ENCODE measurements around the gene TLR1.

TLR1 gene

GRCh38 chr4:38800961-38801450 is 3.6 kb downstream of the TLR1 start:
- H3K36me3 ChIP-seq (ENCODE audit: control insufficient read depth in 2 of 2, insufficient read depth in 1 of 2, low read length in 2 of 2): no peaks in the 10 kb centered on the region
- TF ChIP-seq HOXD13 (CRISPR knock-in tag; IDR thresholded peaks at IDR 0.05; ENCODE audit: borderline replicate concordance): no peak
- no peak for TF ChIP-seq KLF16 (tag by site-specific recombination; IDR thresholded peaks at IDR 0.05)
- no peak for TF ChIP-seq ZNF549 (tag by site-specific recombination; IDR thresholded peaks at IDR 0.05)
- TF ChIP-seq ZNF76 (tag by site-specific recombination; IDR thresholded peaks at IDR 0.05; ENCODE audit: borderline replicate concordance, low read depth): no peak
- TF ChIP-seq ZNF701 (tag by site-specific recombination; IDR thresholded peaks at IDR 0.05): no peak
- no peak for TF ChIP-seq ZXDB (tag by site-specific recombination; IDR thresholded peaks at IDR 0.05)
- TF ChIP-seq ZBTB44 (tag by site-specific recombination; IDR thresholded peaks at IDR 0.05): no peak
- no peak for TF ChIP-seq ZNF670 (tag by site-specific recombination; IDR thresholded peaks at IDR 0.05; ENCODE audit: low read depth)
- TF ChIP-seq EGR2 (tag by site-specific recombination; IDR thresholded peaks at IDR 0.05; ENCODE audit: low read depth): no peak
- TF ChIP-seq, protein P1, sequence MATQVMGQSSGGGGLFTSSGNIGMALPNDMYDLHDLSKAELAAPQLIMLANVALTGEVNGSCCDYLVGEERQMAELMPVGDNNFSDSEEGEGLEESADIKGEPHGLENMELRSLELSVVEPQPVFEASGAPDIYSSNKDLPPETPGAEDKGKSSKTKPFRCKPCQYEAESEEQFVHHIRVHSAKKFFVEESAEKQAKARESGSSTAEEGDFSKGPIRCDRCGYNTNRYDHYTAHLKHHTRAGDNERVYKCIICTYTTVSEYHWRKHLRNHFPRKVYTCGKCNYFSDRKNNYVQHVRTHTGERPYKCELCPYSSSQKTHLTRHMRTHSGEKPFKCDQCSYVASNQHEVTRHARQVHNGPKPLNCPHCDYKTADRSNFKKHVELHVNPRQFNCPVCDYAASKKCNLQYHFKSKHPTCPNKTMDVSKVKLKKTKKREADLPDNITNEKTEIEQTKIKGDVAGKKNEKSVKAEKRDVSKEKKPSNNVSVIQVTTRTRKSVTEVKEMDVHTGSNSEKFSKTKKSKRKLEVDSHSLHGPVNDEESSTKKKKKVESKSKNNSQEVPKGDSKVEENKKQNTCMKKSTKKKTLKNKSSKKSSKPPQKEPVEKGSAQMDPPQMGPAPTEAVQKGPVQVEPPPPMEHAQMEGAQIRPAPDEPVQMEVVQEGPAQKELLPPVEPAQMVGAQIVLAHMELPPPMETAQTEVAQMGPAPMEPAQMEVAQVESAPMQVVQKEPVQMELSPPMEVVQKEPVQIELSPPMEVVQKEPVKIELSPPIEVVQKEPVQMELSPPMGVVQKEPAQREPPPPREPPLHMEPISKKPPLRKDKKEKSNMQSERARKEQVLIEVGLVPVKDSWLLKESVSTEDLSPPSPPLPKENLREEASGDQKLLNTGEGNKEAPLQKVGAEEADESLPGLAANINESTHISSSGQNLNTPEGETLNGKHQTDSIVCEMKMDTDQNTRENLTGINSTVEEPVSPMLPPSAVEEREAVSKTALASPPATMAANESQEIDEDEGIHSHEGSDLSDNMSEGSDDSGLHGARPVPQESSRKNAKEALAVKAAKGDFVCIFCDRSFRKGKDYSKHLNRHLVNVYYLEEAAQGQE (tag by site-specific recombination; IDR thresholded peaks at IDR 0.05): no peak
- no peak for TF ChIP-seq ZNF174 (tag by site-specific recombination; IDR thresholded peaks at IDR 0.05)
- TF ChIP-seq ZNF704 (tag by site-specific recombination; IDR thresholded peaks at IDR 0.05): no peak
- TF ChIP-seq CTCF (tag by site-specific recombination; IDR thresholded peaks at IDR 0.05): no peak
- no peak for TF ChIP-seq SCRT2 (tag by site-specific recombination; IDR thresholded peaks at IDR 0.05)
- TF ChIP-seq ZSCAN30 (tag by site-specific recombination; IDR thresholded peaks at IDR 0.05): no peak
- no peak for TF ChIP-seq ZNF530 (tag by site-specific recombination; IDR thresholded peaks at IDR 0.05; ENCODE audit: low read depth)
- TF ChIP-seq ZNF292 (tag by site-specific recombination; IDR thresholded peaks at IDR 0.05; ENCODE audit: borderline replicate concordance, low read depth): no peak
- H3K9me3 ChIP-seq (ENCODE audit: control insufficient read depth, insufficient read depth, low read depth, low read length): no peaks in the 10 kb centered on the region
- ChIA-PET POLR2A (no interaction called here), CTCF (interaction anchor here (1.7 kb wide), 1 partner anchor 42 kb away, joined by 7 read pairs; no protein-coding TSS in a partner anchor)
- H3K4me1 ChIP-seq (ENCODE audit: control insufficient read depth, insufficient read depth, low read length): no peaks in the 10 kb centered on the region
- no peak overlapping the region for H3K4me3 ChIP-seq (ENCODE audit: low read depth, low read length)
- no peak overlapping the region for H3K27ac ChIP-seq (ENCODE audit: extremely low read depth, low read depth, low read length)

DNA sequence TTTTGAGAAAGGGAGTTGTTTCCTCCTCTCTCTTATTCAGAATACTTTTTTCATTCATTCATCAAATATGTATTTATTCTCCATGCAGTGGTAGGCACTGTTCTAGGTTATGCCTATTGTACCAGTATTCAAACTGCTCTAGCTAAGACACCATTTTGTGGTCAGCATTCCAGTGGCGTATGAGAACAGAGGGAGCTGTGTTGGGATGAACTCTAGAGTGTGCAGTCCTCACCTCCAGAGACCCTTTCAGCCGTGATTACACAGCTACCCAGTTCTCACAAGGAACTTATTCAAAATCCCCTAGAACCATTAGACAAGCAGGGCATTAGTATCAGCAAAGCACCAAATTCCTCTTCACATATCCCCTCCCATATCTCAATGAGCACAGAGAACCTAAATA is 4.2 kb downstream of the TLR1 start:
- Histone ChIP-seq H3K27ac (ENCODE audit: extremely low read depth, low read depth, low read length) (no peak overlapping the region), H3K36me3 (ENCODE audit: control insufficient read depth in 2 of 2, insufficient read depth in 1 of 2, low read length in 2 of 2) (no peaks in the 10 kb centered on the region), H3K9me3 (ENCODE audit: control insufficient read depth, insufficient read depth, low read depth, low read length) (no peaks in the 10 kb centered on the region), H3K4me3 (ENCODE audit: low read depth, low read length) (no peak overlapping the region), H3K4me1 (ENCODE audit: control insufficient read depth, insufficient read depth, low read length) (no peaks in the 10 kb centered on the region)
- POLR2A ChIA-PET: no interaction called here
- CTCF ChIA-PET: interaction anchor here (0.9 to 1.7 kb wide), 2 partner anchors 10 to 41 kb away, joined by 3 to 7 read pairs; no protein-coding TSS in a partner anchor
- no peak for TF ChIP-seq ZSCAN23 (tag by site-specific recombination; IDR thresholded peaks at IDR 0.05)
- no peak for TF ChIP-seq SETDB1 (IDR thresholded peaks at IDR 0.05; ENCODE audit: insufficient read length, low read length)
- no peak for TF ChIP-seq ZNF302 (tag by site-specific recombination; IDR thresholded peaks at IDR 0.05; ENCODE audit: low read depth)
- TF ChIP-seq ZNF10 (tag by site-specific recombination; IDR thresholded peaks at IDR 0.05): no peak
- TF ChIP-seq ZNF704 (tag by site-specific recombination; IDR thresholded peaks at IDR 0.05): no peak
- TF ChIP-seq ZNF843 (tag by site-specific recombination; IDR thresholded peaks at IDR 0.05): no peak
- TF ChIP-seq ZNF530 (tag by site-specific recombination; IDR thresholded peaks at IDR 0.05; ENCODE audit: low read depth): no peak
- TF ChIP-seq HOXD13 (CRISPR knock-in tag; IDR thresholded peaks at IDR 0.05; ENCODE audit: borderline replicate concordance): no peak
- TF ChIP-seq ZFP41 (tag by site-specific recombination; IDR thresholded peaks at IDR 0.05; ENCODE audit: borderline replicate concordance): no peak
- TF ChIP-seq, protein P2, sequence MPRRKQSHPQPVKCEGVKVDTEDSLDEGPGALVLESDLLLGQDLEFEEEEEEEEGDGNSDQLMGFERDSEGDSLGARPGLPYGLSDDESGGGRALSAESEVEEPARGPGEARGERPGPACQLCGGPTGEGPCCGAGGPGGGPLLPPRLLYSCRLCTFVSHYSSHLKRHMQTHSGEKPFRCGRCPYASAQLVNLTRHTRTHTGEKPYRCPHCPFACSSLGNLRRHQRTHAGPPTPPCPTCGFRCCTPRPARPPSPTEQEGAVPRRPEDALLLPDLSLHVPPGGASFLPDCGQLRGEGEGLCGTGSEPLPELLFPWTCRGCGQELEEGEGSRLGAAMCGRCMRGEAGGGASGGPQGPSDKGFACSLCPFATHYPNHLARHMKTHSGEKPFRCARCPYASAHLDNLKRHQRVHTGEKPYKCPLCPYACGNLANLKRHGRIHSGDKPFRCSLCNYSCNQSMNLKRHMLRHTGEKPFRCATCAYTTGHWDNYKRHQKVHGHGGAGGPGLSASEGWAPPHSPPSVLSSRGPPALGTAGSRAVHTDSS (tag by site-specific recombination; IDR thresholded peaks at IDR 0.05): no peak
- TF ChIP-seq ZNF112 (tag by site-specific recombination; IDR thresholded peaks at IDR 0.05): no peak

All from HEK293 (cell line).